ENCODE results near the gene FRAT1.

Gene FRAT1

DNA sequence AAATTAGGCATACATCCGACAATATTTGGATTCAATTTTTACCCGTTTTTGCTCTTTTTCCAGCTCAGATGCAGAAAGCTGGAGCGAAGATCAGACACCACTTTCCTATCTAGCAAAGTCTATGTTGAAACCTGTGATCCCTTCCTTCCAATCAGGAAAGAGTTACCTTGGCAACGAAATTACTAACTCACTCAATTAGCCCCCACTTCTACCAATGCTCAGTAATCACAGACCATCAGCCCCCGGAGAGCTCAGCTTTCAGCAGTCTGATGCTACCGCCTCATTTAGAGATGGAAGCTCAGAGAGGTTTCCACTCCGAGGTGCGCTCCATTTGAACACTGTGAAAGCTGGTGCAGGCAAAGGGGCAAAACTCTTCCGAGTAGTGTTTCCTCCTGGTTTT, 6.7 kb downstream of the FRAT1 start:
- Histone ChIP-seq H3K4me1 (ENCODE audit: control insufficient read depth in 1 of 2, insufficient read depth in 2 of 2, low read length in 2 of 2) (peaks cover 39 to 49% of the 10 kb centered on the region in 2 donors), H3K36me3 (ENCODE audit: control insufficient read depth in 1 of 2, insufficient read depth in 2 of 2, low read length in 2 of 2) (peaks cover 0 to 4% of the 10 kb centered on the region in 2 donors), H3K9me3 (ENCODE audit: control insufficient read depth in 1 of 2, low read length in 2 of 2) (no peaks in the 10 kb centered on the region), H3K4me3 (ENCODE audit: low read depth in 1 of 2, low read length in 2 of 2) (no peak overlapping the region), H3K9ac (ENCODE audit: low read depth in 1 of 2, low read length in 2 of 2) (no peak overlapping the region), H3K27me3 (ENCODE audit: control insufficient read depth in 1 of 2, insufficient read depth in 2 of 2, low read length in 2 of 2) (no peaks in the 10 kb centered on the region), H3K27ac (ENCODE audit: low read depth, low read length) (no peak overlapping the region)

DNA sequence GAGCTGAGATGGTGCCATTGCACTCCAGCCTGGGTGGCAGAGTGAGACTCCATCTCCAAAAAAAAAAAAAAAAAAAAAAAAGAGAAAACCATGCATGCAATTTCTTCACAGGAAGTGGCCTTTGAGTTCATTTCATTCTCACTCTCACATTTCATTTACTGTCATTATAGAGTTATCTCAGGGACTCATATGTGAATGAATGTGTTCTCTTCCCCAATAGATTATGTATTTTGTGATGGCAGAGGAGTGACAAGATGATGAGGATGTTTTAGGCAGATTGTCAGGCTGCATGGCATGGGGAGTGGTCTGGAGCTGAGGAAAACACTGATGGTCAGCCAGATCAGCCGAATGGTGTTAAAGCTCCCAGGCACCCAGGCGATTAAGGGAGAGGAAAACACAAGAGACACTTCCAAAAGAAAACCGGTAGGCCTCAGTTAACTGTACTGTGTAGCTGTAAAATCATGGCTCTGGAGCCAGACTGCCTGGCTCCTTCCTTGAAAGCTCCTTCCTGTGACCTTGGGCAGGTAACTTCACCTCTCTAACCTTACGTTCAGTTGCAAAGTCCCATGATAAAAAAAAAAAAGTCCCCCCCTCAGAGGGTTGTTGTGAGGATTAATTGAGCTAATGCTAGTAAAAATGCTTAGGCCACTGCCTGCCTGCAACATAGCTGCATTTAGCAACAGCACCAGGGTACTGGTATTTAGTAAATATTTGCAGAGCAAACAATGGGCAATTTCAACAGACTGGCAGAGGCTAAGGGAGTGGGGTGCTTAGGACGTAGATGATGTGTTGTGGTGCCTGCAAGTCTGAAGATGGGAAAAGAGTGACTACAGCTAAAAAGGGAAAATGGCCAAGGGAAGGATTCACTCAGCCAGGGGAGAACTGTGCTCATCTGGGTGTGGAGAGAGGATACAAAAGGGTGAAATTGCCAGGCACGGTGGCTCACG, 8.6 kb downstream of the FRAT1 start:
- Histone ChIP-seq H3K4me1 (ENCODE audit: control insufficient read depth in 1 of 2, insufficient read depth in 2 of 2, low read length in 2 of 2) (peaks cover 28 to 46% of the 10 kb centered on the region in 2 donors), H3K9ac (ENCODE audit: low read depth in 1 of 2, low read length in 2 of 2) (no peak overlapping the region), H3K9me3 (ENCODE audit: control insufficient read depth in 1 of 2, low read length in 2 of 2) (no peaks in the 10 kb centered on the region), H3K36me3 (ENCODE audit: control insufficient read depth in 1 of 2, insufficient read depth in 2 of 2, low read length in 2 of 2) (peaks cover 0 to 4% of the 10 kb centered on the region in 2 donors), H3K27ac (ENCODE audit: low read depth, low read length) (no peak overlapping the region), H3K27me3 (ENCODE audit: control insufficient read depth in 1 of 2, insufficient read depth in 2 of 2, low read length in 2 of 2) (no peaks in the 10 kb centered on the region), H3K4me3 (ENCODE audit: low read depth in 1 of 2, low read length in 2 of 2) (no peak overlapping the region)

DNA sequence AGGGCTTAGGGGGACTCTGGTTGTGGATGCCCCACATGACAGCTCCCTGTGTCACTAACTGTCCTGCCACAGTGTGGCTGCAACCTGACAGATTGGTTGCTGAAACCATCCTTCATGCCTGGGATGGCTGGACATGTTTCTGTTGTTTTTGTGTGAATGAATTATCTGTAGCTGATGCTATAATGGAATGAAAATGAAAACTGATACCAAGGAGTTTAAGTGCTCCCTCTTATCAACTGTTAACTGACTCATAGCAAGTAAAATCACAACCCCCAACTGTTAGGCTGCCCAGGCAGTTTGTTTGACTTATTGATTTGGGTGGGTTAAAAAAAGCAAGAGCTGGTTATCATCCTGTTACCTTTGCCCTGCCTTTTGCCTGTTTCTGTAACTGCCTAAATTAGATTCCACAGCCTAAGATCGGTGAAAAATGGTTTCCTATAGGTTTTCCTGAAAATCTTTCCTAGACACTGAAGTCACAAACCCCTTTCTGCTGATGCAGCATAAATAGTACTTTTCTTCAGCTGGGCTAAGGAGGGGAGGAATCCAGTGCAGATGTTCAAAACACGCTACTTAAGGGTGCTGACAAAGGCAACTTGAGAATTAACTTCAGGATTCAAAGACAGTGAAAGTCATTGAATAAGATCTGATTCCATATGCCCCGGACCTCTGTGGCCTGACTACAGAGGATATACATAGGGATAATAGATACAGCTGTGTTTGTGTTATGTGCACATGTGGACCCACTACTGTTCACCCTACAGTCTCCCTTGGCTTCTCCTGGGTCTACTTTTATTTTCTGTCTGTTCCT, 9.8 kb downstream of the FRAT1 start:
- peak overlapping the region; percentile 34 to 51 for H3K4me3 ChIP-seq (ENCODE audit: low read depth in 1 of 2, low read length in 2 of 2)
- peak overlapping the region; percentile 47 for H3K27ac ChIP-seq (ENCODE audit: low read depth, low read length)
- peaks cover 28 to 46% of the 10 kb centered on the region in 2 donors for H3K4me1 ChIP-seq (ENCODE audit: control insufficient read depth in 1 of 2, insufficient read depth in 2 of 2, low read length in 2 of 2)

DNA sequence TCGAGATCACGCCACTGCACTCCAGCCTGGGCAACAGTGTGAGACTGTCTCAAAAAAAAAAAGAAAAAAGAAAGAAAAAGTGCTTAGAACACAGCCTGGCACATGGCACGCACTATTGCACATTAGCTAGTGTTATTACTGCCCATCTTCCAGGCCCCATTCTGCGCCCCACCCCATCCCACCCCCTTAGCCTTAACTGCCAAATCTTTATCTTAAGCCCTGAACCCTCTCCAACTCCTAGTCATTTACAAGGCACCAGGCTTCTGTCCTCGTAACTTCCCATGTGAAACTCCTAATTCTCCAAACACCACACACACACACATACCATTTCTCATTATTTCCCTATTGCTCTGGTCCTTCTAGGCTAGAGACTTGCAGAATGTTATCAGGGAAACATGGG, 10.7 kb downstream of the FRAT1 start:
- Histone ChIP-seq H3K4me1 (ENCODE audit: control insufficient read depth in 1 of 2, insufficient read depth in 2 of 2, low read length in 2 of 2) (peaks cover 28 to 46% of the 10 kb centered on the region in 2 donors), H3K27me3 (ENCODE audit: control insufficient read depth in 1 of 2, insufficient read depth in 2 of 2, low read length in 2 of 2) (no peaks in the 10 kb centered on the region), H3K36me3 (ENCODE audit: control insufficient read depth in 1 of 2, insufficient read depth in 2 of 2, low read length in 2 of 2) (peaks cover 0 to 4% of the 10 kb centered on the region in 2 donors), H3K4me3 (ENCODE audit: low read depth in 1 of 2, low read length in 2 of 2) (peak overlapping the region; percentile 5 to 50), H3K9ac (ENCODE audit: low read depth in 1 of 2, low read length in 2 of 2) (peak overlapping the region in 1 of 2 donors; percentile 45), H3K27ac (ENCODE audit: low read depth, low read length) (no peak overlapping the region), H3K9me3 (ENCODE audit: control insufficient read depth in 1 of 2, low read length in 2 of 2) (no peaks in the 10 kb centered on the region)

More for the DNA sequence above, 9.8 kb downstream of the FRAT1 start:
- no peak overlapping the region for H3K9ac ChIP-seq (ENCODE audit: low read depth in 1 of 2, low read length in 2 of 2)
- H3K36me3 ChIP-seq (ENCODE audit: control insufficient read depth in 1 of 2, insufficient read depth in 2 of 2, low read length in 2 of 2), result peaks cover 0 to 4% of the 10 kb centered on the region in 2 donors
- H3K27me3 ChIP-seq (ENCODE audit: control insufficient read depth in 1 of 2, insufficient read depth in 2 of 2, low read length in 2 of 2), result no peaks in the 10 kb centered on the region
- no peaks in the 10 kb centered on the region for H3K9me3 ChIP-seq (ENCODE audit: control insufficient read depth in 1 of 2, low read length in 2 of 2)

DNA sequence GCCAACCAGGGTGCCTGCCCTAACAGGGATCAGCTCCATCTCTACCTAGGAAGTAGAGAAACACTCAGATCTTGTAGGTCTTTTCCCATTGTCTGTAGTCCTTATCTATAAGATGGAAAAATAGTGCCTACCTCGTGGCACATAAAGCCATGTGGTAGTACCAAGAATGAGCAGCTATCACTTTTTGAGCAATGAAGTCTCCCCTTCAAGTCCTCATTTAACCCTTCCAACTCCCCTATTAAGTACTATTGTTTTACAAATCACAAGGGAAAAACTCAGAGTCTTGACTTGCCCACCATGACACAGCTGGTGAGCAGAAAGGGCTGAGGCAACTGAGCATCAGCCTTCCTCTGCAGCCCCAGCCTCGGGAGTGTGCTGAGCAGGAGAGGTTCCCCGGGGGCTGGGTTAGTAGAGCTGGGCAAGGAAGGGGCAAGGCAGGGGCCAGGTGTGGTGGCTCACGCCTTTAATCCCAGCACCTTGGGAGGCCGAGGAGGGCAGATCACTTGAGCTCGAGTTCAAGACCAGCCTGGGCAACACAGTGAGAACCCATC, 12.2 kb downstream of the FRAT1 start:
- Histone ChIP-seq H3K4me1 (ENCODE audit: control insufficient read depth in 1 of 2, insufficient read depth in 2 of 2, low read length in 2 of 2) (peaks cover 32 to 49% of the 10 kb centered on the region in 2 donors), H3K27ac (ENCODE audit: low read depth, low read length) (no peak overlapping the region), H3K9ac (ENCODE audit: low read depth in 1 of 2, low read length in 2 of 2) (peak overlapping the region in 1 of 2 donors; percentile 96), H3K9me3 (ENCODE audit: control insufficient read depth in 1 of 2, low read length in 2 of 2) (no peaks in the 10 kb centered on the region), H3K27me3 (ENCODE audit: control insufficient read depth in 1 of 2, insufficient read depth in 2 of 2, low read length in 2 of 2) (no peaks in the 10 kb centered on the region), H3K36me3 (ENCODE audit: control insufficient read depth in 1 of 2, insufficient read depth in 2 of 2, low read length in 2 of 2) (peaks cover 0 to 4% of the 10 kb centered on the region in 2 donors), H3K4me3 (ENCODE audit: low read depth in 1 of 2, low read length in 2 of 2) (peak overlapping the region; percentile 81 to 93)

DNA sequence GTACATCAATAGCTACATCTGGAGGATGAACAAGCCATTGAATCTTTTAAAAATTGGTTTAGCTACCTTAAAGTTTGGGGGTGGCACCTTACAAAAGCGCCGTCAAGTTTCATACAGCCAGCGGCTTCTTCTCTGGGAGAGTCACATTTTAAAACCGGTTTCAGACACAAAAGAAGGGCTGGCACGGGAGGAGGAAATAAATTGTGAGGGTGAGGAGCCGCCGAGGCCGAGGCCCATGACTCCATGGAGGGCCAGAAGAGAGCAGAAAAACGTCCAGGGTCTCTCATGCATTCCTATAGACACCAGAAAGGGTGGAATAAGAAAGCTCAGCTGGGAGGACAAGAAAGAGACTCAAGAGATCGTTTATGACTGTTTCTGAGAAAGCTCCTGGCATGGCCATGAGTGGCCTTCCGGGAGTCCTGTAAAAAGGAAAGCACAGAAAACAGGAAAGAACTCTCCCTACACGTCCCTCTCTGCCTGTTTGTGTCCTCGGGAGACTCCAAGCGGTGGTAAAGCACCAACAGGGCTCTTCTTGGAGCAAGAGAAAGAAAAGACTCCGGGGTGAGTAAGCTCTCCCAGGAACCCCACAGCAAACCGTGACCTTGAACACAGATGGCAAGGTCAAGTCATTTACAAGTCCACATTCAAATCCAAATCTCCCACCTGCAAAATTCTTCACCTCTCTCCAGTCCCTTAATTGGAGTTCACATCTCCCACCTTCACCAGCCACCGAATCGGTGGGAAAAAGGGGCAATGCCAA, 13.7 kb downstream of the FRAT1 start:
- peaks cover 0 to 4% of the 10 kb centered on the region in 2 donors for H3K36me3 ChIP-seq (ENCODE audit: control insufficient read depth in 1 of 2, insufficient read depth in 2 of 2, low read length in 2 of 2)
- H3K4me3 ChIP-seq (ENCODE audit: low read depth in 1 of 2, low read length in 2 of 2), result peak overlapping the region; percentile 81 to 93
- no peaks in the 10 kb centered on the region for H3K27me3 ChIP-seq (ENCODE audit: control insufficient read depth in 1 of 2, insufficient read depth in 2 of 2, low read length in 2 of 2)
- H3K4me1 ChIP-seq (ENCODE audit: control insufficient read depth in 1 of 2, insufficient read depth in 2 of 2, low read length in 2 of 2), result peaks cover 38 to 43% of the 10 kb centered on the region in 2 donors
- no peaks in the 10 kb centered on the region for H3K9me3 ChIP-seq (ENCODE audit: control insufficient read depth in 1 of 2, low read length in 2 of 2)
- H3K27ac ChIP-seq (ENCODE audit: low read depth, low read length), result peak overlapping the region; percentile 79
- H3K9ac ChIP-seq (ENCODE audit: low read depth in 1 of 2, low read length in 2 of 2), result peak overlapping the region; percentile 89 to 96

DNA sequence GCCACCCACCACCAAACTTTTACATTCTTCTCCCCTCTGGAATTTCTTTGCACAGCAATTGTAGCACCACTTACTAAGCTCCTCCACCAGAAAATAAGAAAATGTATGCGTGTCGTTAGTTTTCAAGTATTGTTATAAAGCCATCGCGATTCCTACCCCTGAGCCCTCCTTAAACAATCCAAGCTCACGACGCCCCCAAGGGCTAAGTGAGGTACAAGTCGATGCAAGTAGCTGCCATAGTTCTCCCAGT, 14.2 kb downstream of the FRAT1 start:
- H3K36me3 ChIP-seq (ENCODE audit: control insufficient read depth in 1 of 2, insufficient read depth in 2 of 2, low read length in 2 of 2), result peaks cover 0 to 4% of the 10 kb centered on the region in 2 donors

DNA sequence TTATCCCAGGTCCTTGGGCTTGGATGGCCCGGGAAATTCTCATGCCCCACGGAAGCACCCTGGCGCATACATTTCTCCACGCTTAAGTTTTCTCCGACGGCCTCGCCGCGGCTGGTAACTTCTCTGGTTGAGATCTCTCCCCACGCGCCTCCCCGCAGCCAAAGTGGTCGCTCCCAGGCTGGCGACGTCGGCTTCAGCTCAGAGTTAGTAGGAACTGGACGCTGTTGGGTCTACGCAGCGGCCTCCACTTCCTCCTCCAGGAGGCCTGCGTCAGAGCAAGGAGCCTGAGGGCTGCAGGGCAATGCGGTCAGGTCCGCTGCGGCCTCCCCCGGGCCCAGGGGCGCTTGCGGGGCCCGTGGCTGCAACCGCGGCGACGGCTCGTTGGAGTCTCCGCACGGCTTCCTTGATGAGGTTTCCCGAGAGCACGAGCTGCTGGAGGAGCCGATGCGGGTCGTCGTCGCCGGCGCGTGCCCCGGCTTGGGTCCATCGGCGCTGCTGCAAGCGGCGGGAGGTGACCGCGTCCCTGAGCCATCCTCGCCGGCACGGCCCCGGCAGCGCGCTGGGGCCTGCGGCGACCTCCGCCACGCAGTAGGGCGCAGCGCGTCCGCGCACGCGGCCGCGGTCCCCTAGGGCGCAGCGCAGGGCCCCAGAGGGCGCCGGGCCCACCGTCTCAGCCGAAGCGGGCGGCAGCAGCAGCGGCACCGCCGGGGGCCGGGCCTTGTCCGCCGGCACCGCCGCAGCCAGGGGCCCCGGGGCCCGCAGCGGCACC, 14.7 kb downstream of the FRAT1 start:
- Histone ChIP-seq H3K27me3 (ENCODE audit: control insufficient read depth in 1 of 2, insufficient read depth in 2 of 2, low read length in 2 of 2) (no peaks in the 10 kb centered on the region), H3K9ac (ENCODE audit: low read depth in 1 of 2, low read length in 2 of 2) (peak overlapping the region; percentile 89 to 96), H3K4me1 (ENCODE audit: control insufficient read depth in 1 of 2, insufficient read depth in 2 of 2, low read length in 2 of 2) (peaks cover 30 to 33% of the 10 kb centered on the region in 2 donors), H3K27ac (ENCODE audit: low read depth, low read length) (peak overlapping the region; percentile 79), H3K9me3 (ENCODE audit: control insufficient read depth in 1 of 2, low read length in 2 of 2) (no peaks in the 10 kb centered on the region), H3K36me3 (ENCODE audit: control insufficient read depth in 1 of 2, insufficient read depth in 2 of 2, low read length in 2 of 2) (peaks cover 0 to 4% of the 10 kb centered on the region in 2 donors), H3K4me3 (ENCODE audit: low read depth in 1 of 2, low read length in 2 of 2) (peak overlapping the region; percentile 81 to 93)

More for the DNA sequence above, 14.2 kb downstream of the FRAT1 start:
- peaks cover 33 to 38% of the 10 kb centered on the region in 2 donors for H3K4me1 ChIP-seq (ENCODE audit: control insufficient read depth in 1 of 2, insufficient read depth in 2 of 2, low read length in 2 of 2)
- peak overlapping the region; percentile 89 to 96 for H3K9ac ChIP-seq (ENCODE audit: low read depth in 1 of 2, low read length in 2 of 2)
- H3K27ac ChIP-seq (ENCODE audit: low read depth, low read length), result peak overlapping the region; percentile 79
- H3K27me3 ChIP-seq (ENCODE audit: control insufficient read depth in 1 of 2, insufficient read depth in 2 of 2, low read length in 2 of 2), result no peaks in the 10 kb centered on the region
- peak overlapping the region; percentile 81 to 93 for H3K4me3 ChIP-seq (ENCODE audit: low read depth in 1 of 2, low read length in 2 of 2)
- H3K9me3 ChIP-seq (ENCODE audit: control insufficient read depth in 1 of 2, low read length in 2 of 2), result no peaks in the 10 kb centered on the region

Data from duodenal mucosa (tissue), 2 donors.